CD4-positive, CD25-positive, alpha-beta regulatory T cell (primary cell): ENCODE measurements around the gene DNAH14. TPM values are rescaled to one million over a fixed set of nuclear protein-coding genes. Genes with fewer than 3 reads are reported as not detected.

Experiments
- ATAC-seq, 2 donors: fragments of 150-1000 bp; cut with Tn5 transposase; one replicate each; pipeline ENCODE4 v1.10.0; 2021; ENCODE audit warnings: low read depth in 2 of 2, moderate number of reproducible peaks in 2 of 2, moderate library complexity in 1 of 2
- DNase-seq, 3 donors: peaks; one replicate each; pipeline versions ENCODE4 v3.0.0 to v3.0.0-alpha.2; 2012 to 2022; ENCODE audit warnings: mixed read lengths in 1 of 3
- H3K27ac ChIP-seq: one replicate; pipeline ENCODE4 v1.7.0; 2013; ENCODE audit warnings: mild to moderate bottlenecking, low read length; ENCODE audit not compliant: insufficient read depth, poor library complexity, severe bottlenecking
- H3K27me3 ChIP-seq: one replicate; pipeline ENCODE4 v1.7.0; 2013; ENCODE audit warnings: low read length; ENCODE audit not compliant: control insufficient read depth, insufficient read depth
- H3K36me3 ChIP-seq: one replicate; pipeline ENCODE4 v1.7.0; 2013; ENCODE audit warnings: mild to moderate bottlenecking, low read length, moderate library complexity; ENCODE audit not compliant: control insufficient read depth, insufficient read depth
- H3K4me1 ChIP-seq: 2 replicates; pipeline ENCODE4 v1.7.0; 2013; ENCODE audit warnings: mild to moderate bottlenecking, low read length; ENCODE audit not compliant: insufficient read depth, control insufficient read depth, poor library complexity, severe bottlenecking
- H3K4me3 ChIP-seq: one replicate; pipeline ENCODE4 v1.7.0; 2013; ENCODE audit warnings: low read depth, mild to moderate bottlenecking, low read length, moderate library complexity
- H3K9me3 ChIP-seq, 2 experiments: 1 replicate in 1 of 2; 2 replicates in 1 of 2; pipeline ENCODE4 v1.7.0; 2013; ENCODE audit warnings: low read length in 2 of 2, mild to moderate bottlenecking in 1 of 2, moderate library complexity in 1 of 2; ENCODE audit not compliant: control insufficient read depth in 2 of 2
- H3K27ac Mint-ChIP-seq, 3 donors: one replicate each; pipeline ENCODE4 v1.8.0; 2020 to 2022; ENCODE audit warnings: mild to moderate bottlenecking in 3 of 3, mixed read lengths in 3 of 3, moderate library complexity in 2 of 3
- H3K27me3 Mint-ChIP-seq: one replicate; pipeline ENCODE4 v1.8.0; 2022; ENCODE audit warnings: mild to moderate bottlenecking, mixed read lengths
- H3K36me3 Mint-ChIP-seq: one replicate; pipeline ENCODE4 v1.8.0; 2020; ENCODE audit warnings: mixed read lengths
- H3K4me1 Mint-ChIP-seq, 4 donors: one replicate each; pipeline ENCODE4 v1.8.0; 2020 to 2022; ENCODE audit warnings: mixed read lengths in 4 of 4, mild to moderate bottlenecking in 1 of 4
- H3K4me3 Mint-ChIP-seq, 4 donors: one replicate each; pipeline ENCODE4 v1.8.0; 2020 to 2022; ENCODE audit warnings: mild to moderate bottlenecking in 4 of 4, mixed read lengths in 4 of 4, moderate library complexity in 3 of 4
- H3K9me3 Mint-ChIP-seq, 7 donors: one replicate each; pipeline ENCODE4 v1.8.0; 2020 to 2022; ENCODE audit warnings: mixed read lengths in 7 of 7, mild to moderate bottlenecking in 3 of 7, moderate library complexity in 2 of 7
- polyA plus RNA-seq, 4 donors: library from polyadenylated mRNA; unstranded; fragments of 300-500 nt; fragmentation: Illumina TruSeq; gene quantifications; one replicate each; pipeline ENCODE4 v1.2.3, GENCODE V29; 2021
- total RNA-seq: library from RNA; stranded (reverse); gene quantifications from one replicate; pipeline ENCODE4 v1.2.3, GENCODE V29; 2022

The DNAH14 gene
- total and polyA plus RNA-seq, 5 donors from 2014 or later = 0.02 to 0.13 TPM; not detected in 3

DNA sequence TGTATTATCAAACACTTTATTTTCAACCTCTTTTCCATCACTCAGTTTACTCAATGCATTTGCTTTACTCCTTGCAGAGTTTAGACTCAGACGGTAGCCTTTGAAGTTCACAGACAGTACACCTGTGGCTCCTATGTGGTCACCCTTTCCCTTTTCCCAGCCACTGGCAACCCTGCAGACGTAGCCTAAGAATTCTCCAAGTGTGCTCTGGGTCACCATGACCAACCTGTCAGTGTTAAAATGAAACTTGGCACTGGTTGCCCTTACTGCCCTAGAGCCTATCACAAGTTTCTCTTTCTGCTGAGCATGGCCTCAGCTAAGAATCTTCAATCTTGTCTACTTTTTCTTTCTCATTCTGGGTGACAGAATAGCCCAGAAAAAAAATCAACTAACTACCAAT lies 25.5 kb upstream of the DNAH14 start:
- no peak overlapping the region for H3K4me3 ChIP-seq
- no peaks in the 10 kb centered on the region for H3K4me1 ChIP-seq
- H3K27me3 Mint-ChIP-seq = peaks cover 8% of the 10 kb centered on the region
- no peak overlapping the region for H3K27ac ChIP-seq
- H3K36me3 Mint-ChIP-seq = no peaks in the 10 kb centered on the region
- H3K27me3 ChIP-seq = no peaks in the 10 kb centered on the region
- no peak for ATAC-seq
- no peaks in the 10 kb centered on the region for H3K9me3 ChIP-seq
- H3K36me3 ChIP-seq = no peaks in the 10 kb centered on the region
- no peak for DNase-seq
- no peak overlapping the region for H3K4me3 Mint-ChIP-seq
- H3K27ac Mint-ChIP-seq = no peak overlapping the region
- peaks cover 0 to 6% (median 0%) of the 10 kb centered on the region in 7 donors for H3K9me3 Mint-ChIP-seq
- H3K4me1 Mint-ChIP-seq = no peaks in the 10 kb centered on the region

GRCh38 chr1:224906340-224906739 lies 23.1 kb upstream of the DNAH14 start:
- Mint-ChIP-seq H3K4me1 (no peaks in the 10 kb centered on the region), H3K36me3 (no peaks in the 10 kb centered on the region), H3K27me3 (peaks cover 8% of the 10 kb centered on the region), H3K9me3 (peaks cover 0 to 9% (median 4%) of the 10 kb centered on the region in 7 donors), H3K4me3 (no peak overlapping the region), H3K27ac (no peak overlapping the region)
- DNase-seq (no peak), ATAC-seq (no peak)
- H3K27me3 ChIP-seq = no peaks in the 10 kb centered on the region
- peaks cover 1 to 14% of the 10 kb centered on the region in 2 experiments for H3K9me3 ChIP-seq
- H3K36me3 ChIP-seq = no peaks in the 10 kb centered on the region
- no peak overlapping the region for H3K27ac ChIP-seq
- no peaks in the 10 kb centered on the region for H3K4me1 ChIP-seq
- no peak overlapping the region for H3K4me3 ChIP-seq

- no peak overlapping the region for H3K4me3 Mint-ChIP-seq
- no peaks in the 10 kb centered on the region for H3K36me3 Mint-ChIP-seq
- no peaks in the 10 kb centered on the region for H3K27me3 ChIP-seq
- H3K27me3 Mint-ChIP-seq = no peaks in the 10 kb centered on the region
- H3K9me3 ChIP-seq = peaks cover 16 to 32% of the 10 kb centered on the region in 2 experiments
- no peaks in the 10 kb centered on the region for H3K4me1 ChIP-seq
- H3K9me3 Mint-ChIP-seq = peaks cover 0 to 28% (median 5%) of the 10 kb centered on the region in 7 donors
- H3K27ac ChIP-seq = no peak overlapping the region
- no peaks in the 10 kb centered on the region for H3K36me3 ChIP-seq
- no peaks in the 10 kb centered on the region for H3K4me1 Mint-ChIP-seq
- H3K27ac Mint-ChIP-seq = no peak overlapping the region
- ATAC-seq = no peak
- no peak for DNase-seq
- H3K4me3 ChIP-seq = no peak overlapping the region
Measured at GRCh38 chr1:224911217-224911616, 18.3 kb upstream of the DNAH14 start.

DNA sequence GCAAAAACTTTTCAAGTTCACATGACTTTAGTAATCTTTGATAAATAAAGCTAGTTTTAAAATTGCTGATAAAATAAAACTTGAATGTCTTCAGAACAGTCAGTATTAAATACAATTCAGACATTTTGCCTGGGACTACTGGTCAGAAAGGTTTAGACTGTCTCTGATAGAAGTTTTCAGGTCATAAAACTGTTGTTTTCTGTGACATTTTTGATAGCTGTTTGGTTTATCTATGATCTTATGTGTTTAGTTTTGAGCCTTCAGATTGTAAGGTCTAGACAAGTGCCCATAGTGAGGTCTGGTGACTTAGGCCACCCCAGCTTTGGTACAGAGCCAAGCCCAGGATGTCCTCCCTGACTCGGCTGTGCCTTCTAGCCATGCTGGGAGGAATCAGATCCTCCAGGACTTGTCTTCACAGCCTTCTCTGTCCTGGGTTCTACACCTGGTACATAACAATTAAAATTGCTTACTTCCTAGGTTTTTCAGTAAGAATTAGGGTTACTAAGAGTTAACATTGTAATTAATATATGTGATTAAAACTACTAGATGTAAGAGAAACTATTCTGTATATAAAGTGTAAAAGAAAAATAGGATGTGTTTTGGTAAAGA lies 15.1 kb upstream of the DNAH14 start:
- Histone ChIP-seq H3K4me3 (no peak overlapping the region), H3K36me3 (no peaks in the 10 kb centered on the region), H3K27me3 (peaks cover 4% of the 10 kb centered on the region), H3K27ac (no peak overlapping the region), H3K4me1 (no peaks in the 10 kb centered on the region), H3K9me3 (peaks cover 16 to 32% of the 10 kb centered on the region in 2 experiments)
- ATAC-seq (no peak), DNase-seq (no peak)
- Mint-ChIP-seq H3K27ac (no peak overlapping the region), H3K27me3 (peaks cover 4% of the 10 kb centered on the region), H3K4me1 (no peaks in the 10 kb centered on the region), H3K36me3 (no peaks in the 10 kb centered on the region), H3K4me3 (no peak overlapping the region), H3K9me3 (peaks cover 0 to 28% (median 7%) of the 10 kb centered on the region in 7 donors)

DNA sequence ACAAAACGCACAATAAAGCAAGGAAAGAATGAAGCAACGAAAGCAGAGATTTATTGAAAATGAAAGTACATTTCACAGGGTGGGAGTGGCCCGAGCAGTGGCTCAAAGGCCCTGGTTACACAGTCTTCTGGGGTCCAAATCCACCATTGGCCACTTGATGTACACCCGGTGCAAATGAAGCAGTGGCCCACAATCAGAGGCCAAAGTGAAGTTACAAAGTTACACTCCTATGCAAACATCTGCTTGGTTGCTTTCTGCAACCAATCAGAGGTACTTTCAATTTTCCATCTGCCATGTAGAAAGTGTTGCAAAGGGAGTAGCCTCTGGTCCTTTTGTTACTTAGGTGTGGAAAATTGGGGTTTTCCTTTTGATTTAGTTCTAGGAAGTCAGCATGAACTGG lies 10.0 kb upstream of the DNAH14 start:
- Mint-ChIP-seq H3K27me3 (peaks cover 4% of the 10 kb centered on the region), H3K4me1 (no peaks in the 10 kb centered on the region), H3K36me3 (no peaks in the 10 kb centered on the region), H3K4me3 (no peak overlapping the region), H3K9me3 (peaks cover 0 to 4% (median 0%) of the 10 kb centered on the region in 7 donors), H3K27ac (no peak overlapping the region)
- H3K4me1 ChIP-seq = no peaks in the 10 kb centered on the region
- peaks cover under 1 to 2% of the 10 kb centered on the region in 2 experiments for H3K9me3 ChIP-seq
- no peak for DNase-seq
- H3K36me3 ChIP-seq = no peaks in the 10 kb centered on the region
- H3K4me3 ChIP-seq = no peak overlapping the region
- peaks cover 4% of the 10 kb centered on the region for H3K27me3 ChIP-seq
- H3K27ac ChIP-seq = no peak overlapping the region
- no peak for ATAC-seq

GRCh38 chr1:224920930-224921329 lies 8.5 kb upstream of the DNAH14 start:
- peaks cover 4% of the 10 kb centered on the region for H3K27me3 Mint-ChIP-seq
- Histone ChIP-seq H3K4me3 (no peak overlapping the region), H3K27me3 (peaks cover 4% of the 10 kb centered on the region), H3K9me3 (no peaks in the 10 kb centered on the region), H3K27ac (no peak overlapping the region), H3K36me3 (no peaks in the 10 kb centered on the region), H3K4me1 (no peaks in the 10 kb centered on the region)
- no peak overlapping the region for H3K4me3 Mint-ChIP-seq
- ATAC-seq = no peak
- no peaks in the 10 kb centered on the region for H3K4me1 Mint-ChIP-seq
- no peak overlapping the region for H3K27ac Mint-ChIP-seq
- no peaks in the 10 kb centered on the region for H3K36me3 Mint-ChIP-seq
- H3K9me3 Mint-ChIP-seq = peaks cover 0 to 1% (median 0%) of the 10 kb centered on the region in 7 donors
- DNase-seq = no peak

GRCh38 chr1:224921354-224921753 lies 8.1 kb upstream of the DNAH14 start:
- Mint-ChIP-seq H3K27me3 (peaks cover 4% of the 10 kb centered on the region), H3K4me3 (no peak overlapping the region)

More at GRCh38 chr1:224921354-224921753, 8.1 kb upstream of the DNAH14 start:
- Histone ChIP-seq H3K4me3 (no peak overlapping the region), H3K27me3 (peaks cover 4% of the 10 kb centered on the region), H3K9me3 (no peaks in the 10 kb centered on the region), H3K36me3 (no peaks in the 10 kb centered on the region), H3K27ac (no peak overlapping the region), H3K4me1 (no peaks in the 10 kb centered on the region)
- H3K4me1 Mint-ChIP-seq = no peaks in the 10 kb centered on the region
- H3K36me3 Mint-ChIP-seq = no peaks in the 10 kb centered on the region
- ATAC-seq (no peak), DNase-seq (no peak)
- H3K27ac Mint-ChIP-seq = no peak overlapping the region
- H3K9me3 Mint-ChIP-seq = peaks cover 0 to 1% (median 0%) of the 10 kb centered on the region in 7 donors
